ENCODE results near the gene EMC10.

EMC10 gene

DNA sequence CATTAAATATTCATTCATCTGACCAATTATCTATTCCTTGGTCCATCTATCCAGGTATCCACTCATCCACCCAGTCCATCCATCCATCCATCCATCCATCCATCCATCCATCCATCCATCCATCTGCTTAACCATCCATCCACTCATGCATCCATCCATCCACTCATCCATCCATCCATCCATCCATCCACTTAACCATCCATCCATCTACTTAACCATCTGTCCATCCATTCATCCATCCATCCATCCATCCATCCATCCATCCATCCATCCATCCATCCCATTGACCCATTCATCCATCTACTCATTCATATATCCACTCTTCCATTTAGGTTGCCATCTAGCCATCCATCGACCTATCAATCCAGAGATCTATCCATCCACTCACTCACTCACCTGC is 32.2 kb upstream of the EMC10 start:
- DNase-seq (ENCODE audit: low read depth), result no peak
- TF ChIP-seq, protein P1, sequence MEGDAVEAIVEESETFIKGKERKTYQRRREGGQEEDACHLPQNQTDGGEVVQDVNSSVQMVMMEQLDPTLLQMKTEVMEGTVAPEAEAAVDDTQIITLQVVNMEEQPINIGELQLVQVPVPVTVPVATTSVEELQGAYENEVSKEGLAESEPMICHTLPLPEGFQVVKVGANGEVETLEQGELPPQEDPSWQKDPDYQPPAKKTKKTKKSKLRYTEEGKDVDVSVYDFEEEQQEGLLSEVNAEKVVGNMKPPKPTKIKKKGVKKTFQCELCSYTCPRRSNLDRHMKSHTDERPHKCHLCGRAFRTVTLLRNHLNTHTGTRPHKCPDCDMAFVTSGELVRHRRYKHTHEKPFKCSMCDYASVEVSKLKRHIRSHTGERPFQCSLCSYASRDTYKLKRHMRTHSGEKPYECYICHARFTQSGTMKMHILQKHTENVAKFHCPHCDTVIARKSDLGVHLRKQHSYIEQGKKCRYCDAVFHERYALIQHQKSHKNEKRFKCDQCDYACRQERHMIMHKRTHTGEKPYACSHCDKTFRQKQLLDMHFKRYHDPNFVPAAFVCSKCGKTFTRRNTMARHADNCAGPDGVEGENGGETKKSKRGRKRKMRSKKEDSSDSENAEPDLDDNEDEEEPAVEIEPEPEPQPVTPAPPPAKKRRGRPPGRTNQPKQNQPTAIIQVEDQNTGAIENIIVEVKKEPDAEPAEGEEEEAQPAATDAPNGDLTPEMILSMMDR (IDR thresholded peaks at IDR 0.05; ENCODE audit: low read depth, low read length, missing control alignments), result no peak
- no peak overlapping the region for H3K4me3 ChIP-seq (ENCODE audit: low read depth, low read length)

DNA sequence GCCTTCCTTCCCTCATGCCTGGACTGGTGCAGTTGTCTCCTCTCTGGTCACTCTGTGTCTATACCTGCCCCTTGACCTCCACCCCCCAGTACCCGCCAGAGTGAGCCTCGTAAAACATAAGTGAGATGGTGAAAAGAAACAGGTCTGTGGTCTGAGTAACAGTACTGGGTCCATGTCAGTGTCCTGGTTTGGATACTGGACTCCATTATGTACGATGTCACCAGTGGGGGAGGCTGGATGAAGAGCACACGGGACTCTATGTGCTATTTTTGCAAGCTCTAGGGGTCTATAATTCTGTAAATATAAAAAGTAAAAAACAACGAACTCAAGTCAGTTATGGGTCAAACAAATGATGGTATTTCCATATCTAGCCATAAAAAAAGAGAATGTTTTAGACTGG is 29.3 kb upstream of the EMC10 start:
- no peak for DNase-seq (ENCODE audit: low read depth)
- TF ChIP-seq, protein P1 (IDR thresholded peaks at IDR 0.05; ENCODE audit: low read depth, low read length, missing control alignments), result no peak
- no peak overlapping the region for H3K4me3 ChIP-seq (ENCODE audit: low read depth, low read length)

DNA sequence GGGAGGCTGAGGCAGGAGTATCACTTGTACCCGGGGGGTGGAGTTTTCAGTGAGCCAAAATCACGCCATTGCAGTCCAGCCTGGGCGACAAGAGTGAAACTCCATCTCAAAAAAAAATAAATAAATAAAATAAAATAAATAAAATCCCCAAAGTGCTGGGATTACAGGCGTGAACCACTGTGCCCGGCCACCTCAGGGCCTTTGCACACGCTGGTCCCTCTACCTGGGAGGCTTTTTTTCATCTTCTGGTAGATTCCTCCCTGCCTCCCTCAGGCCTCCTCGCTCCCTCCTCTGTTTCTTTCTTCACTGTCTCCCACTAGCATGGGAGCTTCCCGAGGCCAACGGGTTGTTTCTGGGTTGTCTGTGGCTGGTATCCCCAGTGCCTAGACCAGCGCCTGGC is 28.6 kb upstream of the EMC10 start:
- H3K4me3 ChIP-seq (ENCODE audit: low read depth, low read length), result no peak overlapping the region
- TF ChIP-seq, protein P1 (IDR thresholded peaks at IDR 0.05; ENCODE audit: low read depth, low read length, missing control alignments), result no peak
- no peak for DNase-seq (ENCODE audit: low read depth)

DNA sequence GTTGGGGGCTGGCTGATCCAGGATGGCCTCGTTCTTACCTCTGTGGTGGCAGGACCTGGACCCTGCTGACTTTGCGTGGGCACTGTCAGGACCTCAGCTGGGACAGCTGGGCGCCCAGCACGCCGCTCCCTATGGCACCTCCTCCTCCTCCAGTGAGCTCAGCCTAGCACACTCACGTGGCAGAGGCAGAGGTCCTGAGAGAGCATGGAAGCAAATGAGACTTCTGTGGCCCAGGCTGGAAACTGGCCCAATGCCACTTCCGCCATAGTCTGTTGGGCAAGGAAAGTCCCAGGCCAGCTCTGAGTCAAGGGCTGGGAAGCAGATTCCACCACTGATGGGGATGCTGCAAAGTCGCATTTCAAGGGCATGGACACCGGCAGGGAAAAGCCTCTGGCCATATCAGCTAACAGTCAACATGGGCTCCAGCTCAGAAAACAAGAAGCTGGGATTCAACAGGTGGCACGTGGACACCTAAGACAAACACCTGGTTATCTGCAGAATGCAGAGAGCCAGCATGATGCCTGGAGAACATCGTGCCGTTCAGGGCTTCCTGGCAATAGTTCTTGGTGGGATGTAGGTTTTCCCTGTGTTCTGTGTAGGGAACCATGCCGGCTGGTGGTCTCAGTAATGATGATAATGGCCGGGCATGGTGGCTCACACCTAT is 26.9 kb upstream of the EMC10 start:
- DNase-seq (ENCODE audit: low read depth), result no peak
- TF ChIP-seq, protein P1 (IDR thresholded peaks at IDR 0.05; ENCODE audit: low read depth, low read length, missing control alignments), result no peak
- no peak overlapping the region for H3K4me3 ChIP-seq (ENCODE audit: low read depth, low read length)

DNA sequence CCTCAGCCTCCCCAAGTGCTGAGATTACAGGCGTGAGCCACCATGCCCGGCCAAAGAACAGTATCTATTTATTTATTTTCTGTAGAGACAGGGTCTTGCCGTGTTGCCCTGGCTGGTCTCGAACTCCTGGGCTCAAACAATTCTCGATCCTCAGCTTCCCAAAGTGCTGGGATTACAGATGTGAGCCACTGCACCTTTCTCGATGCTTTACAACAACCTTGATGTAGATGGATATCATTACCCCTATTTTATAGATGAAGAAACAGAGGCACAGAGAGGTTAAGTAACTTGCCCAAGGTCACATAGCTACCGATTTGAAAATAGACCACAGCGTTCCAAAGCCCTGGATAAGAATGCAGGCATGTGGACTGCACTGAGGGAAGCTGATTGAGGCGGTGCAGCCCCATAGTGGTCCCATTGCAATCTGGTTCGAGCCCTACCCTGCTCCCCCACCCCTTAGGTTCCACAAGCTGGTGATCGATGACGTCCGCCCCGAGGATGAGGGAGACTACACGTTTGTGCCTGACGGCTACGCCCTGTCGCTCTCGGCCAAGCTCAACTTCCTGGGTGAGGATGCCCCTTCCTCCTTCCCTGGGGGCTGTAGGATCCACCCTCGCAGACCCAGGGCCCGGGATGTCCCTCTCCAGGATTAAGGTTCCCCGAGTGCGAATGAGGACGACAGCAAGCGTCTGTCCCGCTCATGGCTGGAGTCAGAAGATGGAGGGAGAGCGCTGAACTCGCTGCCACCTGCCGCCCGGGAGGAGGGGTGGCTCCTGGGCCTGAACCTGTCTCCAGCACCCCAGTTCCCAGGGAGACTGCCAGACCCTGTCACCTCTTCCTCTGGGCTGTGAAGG is 25.7 kb upstream of the EMC10 start:
- DNase-seq (ENCODE audit: low read depth), result no peak
- TF ChIP-seq, protein P1 (IDR thresholded peaks at IDR 0.05; ENCODE audit: low read depth, low read length, missing control alignments), result no peak
- H3K4me3 ChIP-seq (ENCODE audit: low read depth, low read length), result no peak overlapping the region

DNA sequence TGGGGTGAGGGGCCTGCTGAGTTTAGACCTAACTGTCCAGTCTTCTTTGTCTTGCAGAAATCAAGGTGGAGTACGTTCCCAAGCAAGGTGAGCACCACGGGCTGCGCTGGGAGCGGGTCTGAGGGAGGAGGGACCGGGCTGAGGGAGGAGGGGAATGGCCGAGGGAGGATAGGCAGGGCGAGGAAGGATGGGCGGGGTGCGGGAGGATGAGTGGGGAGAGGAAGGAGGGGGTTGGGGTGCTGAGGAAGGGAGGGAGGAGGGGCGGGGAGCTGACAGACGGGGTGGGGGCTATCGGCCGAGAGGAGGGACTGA is 25.1 kb upstream of the EMC10 start:
- H3K4me3 ChIP-seq (ENCODE audit: low read depth, low read length), result no peak overlapping the region
- TF ChIP-seq, protein P1 (IDR thresholded peaks at IDR 0.05; ENCODE audit: low read depth, low read length, missing control alignments), result no peak
- DNase-seq (ENCODE audit: low read depth), result no peak
